ENCODE data around the gene CPE. TPM values are rescaled to one million over a fixed set of nuclear protein-coding genes. Genes with fewer than 3 reads are reported as not detected.

The CPE gene
- total and polyA plus RNA-seq, 8 donors, result 22.9 to 547 (median 104) TPM

GRCh38 chr4:165381821-165382373 lies 3.1 kb downstream of the CPE start:
- Histone ChIP-seq H3K4me1 (peaks cover 0 to 12% (median 0%) of the 10 kb centered on the region in 3 donors), H3K27me3 (no peaks in the 10 kb centered on the region), H3K27ac (no peak overlapping the region), H3K9me3 (no peaks in the 10 kb centered on the region), H3K4me3 (no peak overlapping the region), H3K36me3 (no peaks in the 10 kb centered on the region)
- no peak for TF ChIP-seq CTCF (IDR thresholded peaks at IDR 0.05)
- DNase-seq, result no peak
- no peak for FAIRE-seq
- intact Hi-C loops (cut with DNase I), result no loop called here
- ATAC-seq, result no peak
- WGBS, 2 donors, result 83 to 87% methylated on average over 3 of the region's 3 CpGs

- ATAC-seq (no peak), FAIRE-seq (no peak), DNase-seq (no peak)
- Histone ChIP-seq H3K27ac (no peak overlapping the region), H3K4me3 (no peak overlapping the region), H3K36me3 (no peaks in the 10 kb centered on the region), H3K4me1 (peaks cover 0 to 12% (median 0%) of the 10 kb centered on the region in 3 donors), H3K9me3 (no peaks in the 10 kb centered on the region), H3K27me3 (no peaks in the 10 kb centered on the region)
- intact Hi-C loops (cut with DNase I), result no loop called here
- TF ChIP-seq CTCF (IDR thresholded peaks at IDR 0.05), result no peak
- WGBS, 2 donors, result 88 to 98% methylated on average over 1 of the region's 1 CpG
These were observed 3.8 kb downstream of the CPE start for GRCh38 chr4:165382640-165383039.

- FAIRE-seq (no peak), ATAC-seq (no peak), DNase-seq (no peak)
- Histone ChIP-seq H3K36me3 (no peaks in the 10 kb centered on the region), H3K4me1 (peaks cover 0 to 7% (median 0%) of the 10 kb centered on the region in 3 donors), H3K4me3 (no peak overlapping the region), H3K9me3 (no peaks in the 10 kb centered on the region), H3K27ac (no peak overlapping the region), H3K27me3 (no peaks in the 10 kb centered on the region)
- intact Hi-C loops (cut with DNase I), result no loop called here
- 58 to 73% methylated on average over 4 of the region's 4 CpGs for WGBS, 2 donors
- TF ChIP-seq CTCF (IDR thresholded peaks at IDR 0.05), result no peak
These were observed 4.8 kb downstream of the CPE start for GRCh38 chr4:165383591-165384073.

DNA sequence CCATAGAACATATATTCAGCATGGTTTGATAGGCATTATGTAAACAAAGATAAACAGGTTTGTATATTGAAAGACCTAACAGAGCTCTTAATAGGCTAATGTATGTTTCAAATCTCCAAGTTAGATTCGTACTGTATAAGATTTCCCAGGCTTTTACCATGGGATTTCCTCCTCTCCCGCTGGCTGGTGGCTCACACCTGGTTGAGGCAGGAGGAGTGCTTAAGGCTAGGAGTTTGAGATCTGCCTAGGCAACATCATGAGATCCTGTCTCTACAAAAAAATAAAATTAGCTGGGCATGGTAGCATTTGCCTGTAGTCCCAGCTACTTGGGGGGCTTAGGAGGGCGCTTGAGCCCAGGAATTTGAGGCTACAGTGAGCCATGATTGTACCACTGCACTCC lies 5.4 kb downstream of the CPE start:
- H3K27ac ChIP-seq, result no peak overlapping the region
- 86 to 88% methylated on average over 3 of the region's 3 CpGs for WGBS, 2 donors
- intact Hi-C loops (cut with DNase I), result no loop called here

More for the DNA sequence above, 5.4 kb downstream of the CPE start:
- no peak for ATAC-seq
- Histone ChIP-seq H3K36me3 (no peaks in the 10 kb centered on the region), H3K27me3 (no peaks in the 10 kb centered on the region), H3K4me1 (peaks cover 0 to 7% (median 0%) of the 10 kb centered on the region in 3 donors), H3K9me3 (no peaks in the 10 kb centered on the region), H3K4me3 (no peak overlapping the region)
- no peak for DNase-seq
- FAIRE-seq, result no peak
- no peak for TF ChIP-seq CTCF (IDR thresholded peaks at IDR 0.05)

Measured in pancreas (tissue), 10 donors.